Stimulated activated CD8-positive, alpha-beta memory T cell treated with anti-CD3 and anti-CD28 coated beads, Interleukin-15, amount 100 ng/mL, for 48 hours (primary cell): ENCODE results near the gene COPA.
A peak's percentile ranks its signal among the peaks of the same experiment; 100 is the strongest.
"Not testable (repeated sequence)": the region's sequence is repeated elsewhere in the genome, so short reads cannot be mapped to it uniquely, and the experiment has no call there.

ENCODE experiments used
- DNase-seq, 2 donors: peaks; one replicate each; pipeline ENCODE4 v3.0.0-alpha.2; 2020; ENCODE audit warnings: low read depth in 2 of 2

Gene COPA

DNA sequence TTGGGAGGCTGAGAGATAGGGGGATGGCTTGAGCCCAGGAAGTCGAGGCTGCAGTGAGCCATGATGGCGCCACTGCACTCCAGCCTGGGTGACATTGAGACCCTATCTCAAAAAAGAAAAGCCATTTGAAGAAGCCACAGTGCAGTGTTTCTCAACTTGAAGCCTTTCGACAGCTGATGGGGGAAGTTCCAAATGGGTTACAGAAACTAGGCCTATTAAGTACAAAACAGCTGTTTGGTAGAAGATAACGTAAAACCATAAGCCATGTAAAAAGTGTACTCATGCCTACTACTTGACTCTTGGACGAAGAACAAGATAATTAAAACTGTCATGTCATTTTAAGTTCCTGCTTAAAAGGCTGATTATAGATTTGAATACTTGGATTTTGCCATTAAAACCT is 16.6 kb downstream of the COPA start:
- no peak for DNase-seq

DNA sequence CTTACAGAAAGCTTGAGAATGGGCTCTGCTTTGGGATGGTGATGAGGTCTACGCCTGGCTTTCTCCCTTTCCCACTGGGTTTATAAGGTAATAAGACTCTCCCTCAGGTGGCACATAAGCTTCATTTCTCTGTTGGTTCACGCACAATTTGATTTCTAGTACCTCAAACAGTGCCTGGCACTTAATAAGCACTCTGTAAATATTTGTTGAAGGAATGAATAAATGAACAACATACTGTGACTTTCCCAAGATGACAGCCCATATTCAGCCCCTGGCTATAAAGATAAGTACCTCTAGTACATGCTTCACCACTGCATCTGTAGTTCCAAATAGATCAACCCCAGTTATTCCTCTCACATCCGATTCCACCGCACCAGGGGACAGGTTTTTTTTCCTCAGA is 17.8 kb downstream of the COPA start:
- no peak for DNase-seq

DNA sequence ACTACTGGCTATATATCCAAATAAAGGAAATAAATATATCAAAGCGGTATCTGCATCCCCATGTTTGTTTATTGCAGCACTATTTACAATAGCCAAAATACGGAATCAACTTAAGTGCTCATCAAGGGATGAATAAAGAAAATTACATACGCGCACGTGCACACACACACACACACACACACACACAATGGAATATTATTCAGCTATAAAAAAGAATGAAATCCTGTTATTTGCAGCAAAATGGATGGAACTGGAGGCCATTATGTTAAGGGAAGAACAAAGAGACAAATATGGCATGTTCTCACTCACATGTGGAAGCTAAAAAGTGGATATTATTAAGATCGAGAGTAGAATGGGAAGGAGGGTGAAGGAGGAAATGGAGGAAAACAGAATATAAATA is 20.2 kb downstream of the COPA start:
- DNase-seq: no peak

DNA sequence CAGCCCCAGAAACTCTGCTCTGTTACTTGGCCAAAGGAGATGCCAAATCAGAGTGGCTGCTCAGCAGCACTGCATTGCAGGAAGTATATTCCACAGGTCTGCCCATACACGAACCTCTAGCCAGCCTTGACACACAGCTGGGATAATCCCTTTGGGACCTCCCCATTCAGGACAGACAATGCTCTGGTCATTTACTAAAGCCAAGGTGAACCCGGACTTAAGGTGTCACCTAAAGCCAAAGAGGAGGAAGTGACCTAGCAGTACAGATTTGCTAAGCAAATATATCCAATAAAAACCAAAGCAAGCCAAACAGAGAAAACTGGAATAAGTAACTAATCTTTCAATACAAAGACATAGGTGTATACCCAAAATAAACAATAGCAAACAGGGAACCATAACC is 27.7 kb downstream of the COPA start:
- no peak for DNase-seq

DNA sequence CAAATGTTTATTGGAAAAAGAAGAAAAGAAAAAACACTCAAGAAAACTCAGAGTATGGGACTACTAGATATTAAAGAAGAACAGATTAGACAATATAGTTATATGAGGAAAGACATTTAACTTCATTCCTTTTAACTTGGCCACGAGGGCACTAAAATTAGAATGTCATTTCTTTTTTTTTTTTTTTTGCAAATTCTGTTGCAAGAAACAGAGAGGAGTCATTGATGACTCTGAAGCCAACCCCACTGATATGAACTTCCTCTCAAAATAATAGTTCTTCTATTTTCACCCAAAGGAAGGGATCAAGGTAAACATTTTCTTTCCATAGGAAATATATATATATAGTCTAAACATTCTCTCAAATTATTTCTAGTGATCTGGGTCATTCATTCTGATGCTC is 33.5 kb downstream of the COPA start:
- DNase-seq: no peak

DNA sequence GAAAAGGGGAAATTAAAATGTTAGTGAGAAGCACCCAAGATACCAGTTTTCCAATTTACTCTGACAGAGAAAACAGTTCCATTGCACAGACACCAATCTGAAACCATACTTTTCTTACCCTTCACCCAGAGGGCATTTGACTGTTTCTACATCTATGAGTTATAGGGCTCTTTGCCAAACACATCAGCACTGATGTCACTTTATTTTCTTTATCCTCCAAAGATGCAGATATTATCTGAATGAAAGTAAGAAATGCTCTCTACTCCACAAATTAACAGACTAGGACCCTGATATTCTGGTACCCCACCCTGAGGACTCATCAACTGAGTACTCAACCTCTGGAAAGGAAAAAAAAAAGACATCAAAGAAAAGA is 33.9 kb downstream of the COPA start:
- no peak for DNase-seq

DNA sequence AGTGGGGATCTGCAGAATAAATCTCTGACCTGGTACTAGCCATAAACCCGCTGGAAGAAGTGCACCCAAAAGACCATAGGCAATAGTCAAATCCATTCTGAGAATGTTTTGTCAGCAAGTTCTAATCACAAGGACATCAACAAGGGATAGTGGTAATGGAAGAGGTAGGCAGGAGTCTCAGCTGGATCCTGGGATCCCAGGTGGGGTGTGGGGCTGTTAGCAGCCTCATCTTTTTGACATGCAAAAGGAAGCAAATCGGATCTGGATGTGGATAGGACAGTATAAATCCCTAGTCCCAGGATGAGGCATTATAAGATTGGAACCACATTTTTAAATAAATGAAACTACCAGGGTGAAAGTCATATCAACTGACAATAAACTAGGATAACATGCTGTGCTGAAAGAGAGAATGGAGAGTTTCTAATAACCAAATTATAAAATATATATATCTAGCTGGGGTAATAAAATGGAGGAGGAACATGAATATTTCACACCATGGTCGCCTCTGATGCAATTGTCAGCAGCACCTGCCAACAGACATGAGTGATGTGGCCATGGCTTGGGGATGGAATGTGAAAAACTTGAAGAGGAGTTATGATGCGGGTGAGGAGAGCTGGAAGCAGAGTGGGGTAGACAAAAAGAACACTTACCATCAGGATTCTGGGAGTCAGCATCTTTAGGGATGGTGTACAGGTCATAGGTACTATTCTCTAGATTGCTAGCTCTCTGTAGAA is 34.4 kb downstream of the COPA start:
- DNase-seq: no peak

DNA sequence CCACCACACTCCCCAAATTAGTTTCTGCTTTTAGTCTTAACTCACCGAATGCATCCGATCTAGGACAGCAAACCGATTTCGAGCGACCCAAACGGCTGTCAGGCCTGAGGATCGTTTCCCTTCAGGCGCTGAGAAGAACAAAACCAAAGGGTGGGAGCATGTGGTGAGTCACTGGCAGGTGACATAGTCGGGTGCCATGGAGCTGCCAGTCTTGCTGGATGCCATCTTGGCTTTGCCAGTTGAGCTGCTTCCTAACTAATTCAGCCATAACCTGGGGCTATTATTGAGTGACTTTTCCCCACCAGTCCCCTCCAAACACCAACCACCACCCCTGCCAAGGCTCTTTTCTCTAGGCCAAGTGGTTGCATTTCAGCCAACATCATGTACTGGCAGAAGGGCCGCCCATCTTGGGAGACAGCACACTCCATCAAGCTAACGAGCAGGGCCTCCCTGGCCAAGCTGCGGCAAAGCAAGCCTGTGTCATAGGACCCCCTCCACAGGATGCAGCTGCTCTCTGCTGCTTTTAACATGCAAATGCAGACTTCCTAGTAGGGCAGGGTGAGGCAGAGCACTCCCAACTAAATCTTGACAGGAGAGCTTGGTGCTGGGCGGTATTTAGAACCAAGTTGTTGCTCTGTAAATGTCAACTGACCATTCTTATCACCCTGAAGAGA is 35.8 kb downstream of the COPA start:
- DNase-seq: no peak

DNA sequence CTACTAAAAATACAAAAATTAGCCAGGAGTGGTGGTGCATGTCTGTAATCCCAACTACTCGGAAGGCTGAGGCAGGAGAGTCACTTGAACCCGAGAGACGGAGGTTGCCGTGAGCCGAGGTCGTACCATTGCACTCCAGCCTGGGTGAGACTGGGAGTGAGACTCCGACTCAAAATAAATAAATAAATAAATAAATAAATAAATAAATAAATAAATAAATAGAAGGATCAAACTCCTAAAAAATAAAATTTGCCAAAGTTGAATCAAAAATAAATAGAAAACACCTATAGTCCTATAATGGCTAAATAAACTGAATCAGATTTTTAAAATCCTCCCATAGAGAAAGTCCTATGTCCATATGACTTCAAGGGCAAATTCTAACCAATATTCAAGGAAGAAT is 42.9 kb downstream of the COPA start:
- DNase-seq: no peak

DNA sequence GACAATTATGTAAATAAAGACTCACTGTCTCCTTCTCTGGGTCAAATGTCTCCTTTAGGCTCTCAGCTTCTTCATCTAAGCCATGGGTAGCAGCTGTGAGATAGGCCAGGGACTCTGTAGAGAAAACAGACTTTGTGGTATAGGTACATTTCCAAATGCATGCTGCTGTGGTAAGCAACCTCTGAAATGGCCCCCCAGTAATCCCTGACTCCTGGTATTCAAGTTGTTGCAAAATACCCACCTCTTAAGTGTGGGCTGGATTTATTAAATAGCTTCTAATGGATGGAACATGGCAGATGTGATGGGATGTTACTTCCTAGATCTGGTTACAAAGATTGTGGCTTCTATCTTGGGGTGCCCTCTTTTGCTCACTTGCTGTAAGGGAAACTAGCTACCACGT is 47.0 kb downstream of the COPA start:
- DNase-seq: no peak

DNA sequence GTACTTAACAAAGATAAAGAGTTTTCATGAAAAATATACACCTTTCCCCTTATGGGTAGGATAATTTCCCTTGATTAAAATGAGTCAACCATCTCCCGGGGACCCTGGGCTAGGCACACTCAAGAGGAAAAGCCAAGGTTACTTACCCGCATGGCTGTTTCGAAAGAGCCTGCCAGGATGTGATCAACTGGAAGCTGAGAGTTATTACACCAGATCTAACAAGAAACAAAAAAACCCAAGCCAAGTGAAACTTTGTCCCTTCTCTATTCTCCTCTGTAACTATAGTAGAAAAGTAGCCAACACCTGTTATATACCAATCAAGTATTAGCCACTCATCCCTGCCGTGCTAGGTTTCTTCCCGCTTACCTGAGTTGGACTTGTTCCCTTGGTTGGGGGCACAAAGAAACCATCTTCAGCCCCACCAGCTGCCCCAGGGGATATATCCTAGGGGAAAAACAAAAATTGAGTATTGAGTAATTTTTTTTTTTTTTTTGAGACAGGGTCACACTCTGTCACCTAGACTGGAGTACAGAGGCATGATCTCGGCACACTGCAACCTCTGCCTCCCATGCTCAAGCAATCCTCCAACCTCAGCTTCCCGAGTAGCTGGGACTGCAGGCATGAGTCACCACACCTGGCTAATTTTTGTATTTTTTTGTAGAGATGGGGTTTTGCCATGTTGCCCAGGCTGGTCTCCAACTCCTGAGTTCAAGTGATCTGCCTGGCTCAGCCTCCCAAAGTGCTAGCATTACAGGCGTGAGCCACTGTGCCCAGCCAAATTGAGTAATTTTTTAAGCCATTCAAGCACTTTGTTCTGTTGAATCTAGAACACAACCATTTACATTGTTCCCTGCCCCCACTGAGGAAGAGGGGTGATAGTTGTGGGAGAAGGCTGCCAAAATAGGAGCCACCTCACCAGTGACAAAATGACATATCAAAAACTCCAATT is 49.8 kb downstream of the COPA start:
- no peak for DNase-seq

DNA sequence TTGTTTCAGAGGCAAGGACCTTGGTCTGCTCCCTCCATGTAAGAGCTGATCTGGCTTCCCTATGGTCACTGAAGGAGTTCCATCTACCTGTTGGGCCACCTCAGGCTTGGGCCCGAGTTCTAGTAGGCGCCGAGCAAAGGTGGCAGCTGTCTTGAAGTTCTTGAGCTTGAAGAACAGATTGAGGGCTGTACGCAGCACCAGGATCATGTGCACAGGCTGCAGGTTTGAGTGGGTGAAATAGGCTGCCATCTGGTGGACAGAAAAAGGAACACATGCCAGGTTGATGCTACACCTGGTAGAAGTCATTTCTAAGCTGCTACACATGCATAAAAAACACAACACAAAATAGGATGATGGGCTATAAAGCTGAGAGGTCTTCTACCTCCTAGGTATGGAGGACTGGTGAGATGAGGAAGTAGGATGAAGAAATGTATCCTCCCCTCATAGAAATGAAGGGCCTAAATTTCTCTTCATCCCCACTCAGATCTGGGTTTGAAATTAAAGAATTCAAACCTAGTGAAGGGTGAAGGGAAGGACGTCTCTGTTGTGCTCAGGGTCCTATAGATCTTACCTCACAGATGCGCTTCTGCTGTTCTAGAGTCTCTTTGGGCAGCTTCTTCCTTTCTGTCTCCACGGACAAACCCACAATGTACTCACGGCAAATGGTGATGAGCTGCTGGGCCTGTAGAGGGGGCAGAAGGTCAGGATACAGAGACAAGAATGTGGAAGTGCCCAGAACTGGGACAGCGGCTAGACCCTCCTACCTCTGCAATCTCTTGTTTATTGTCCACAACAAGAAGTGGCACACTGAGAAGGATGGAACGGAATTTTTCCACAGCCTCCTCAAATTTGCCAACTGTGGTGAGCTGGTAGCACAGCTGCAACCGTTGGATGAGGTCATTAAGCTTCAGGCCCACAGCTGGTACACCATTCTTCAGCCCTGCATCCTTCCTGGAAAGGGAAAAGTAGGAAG is 51.5 kb downstream of the COPA start:
- peak; percentile 14 to 32 for DNase-seq

DNA sequence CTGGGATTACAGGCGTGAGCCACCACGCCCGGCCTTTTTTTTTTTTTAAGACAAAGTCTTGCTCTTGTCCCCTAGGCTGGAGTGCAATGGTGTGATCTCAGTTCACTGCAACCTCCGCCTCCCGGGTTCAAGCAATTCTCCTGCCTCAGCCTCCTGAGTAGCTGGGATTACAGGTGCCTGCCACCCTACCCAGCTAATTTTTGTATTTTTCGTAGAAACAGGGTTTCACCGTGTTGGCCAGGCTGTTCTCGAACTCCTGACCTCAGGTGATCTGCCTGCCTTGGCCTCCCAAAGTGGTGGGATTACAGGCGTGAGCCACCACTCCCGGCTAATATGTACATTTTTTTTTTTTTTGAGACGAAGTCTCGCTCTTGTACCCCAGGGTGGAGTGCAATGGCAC is 55.3 kb downstream of the COPA start:
- not testable (repeated sequence) for DNase-seq

DNA sequence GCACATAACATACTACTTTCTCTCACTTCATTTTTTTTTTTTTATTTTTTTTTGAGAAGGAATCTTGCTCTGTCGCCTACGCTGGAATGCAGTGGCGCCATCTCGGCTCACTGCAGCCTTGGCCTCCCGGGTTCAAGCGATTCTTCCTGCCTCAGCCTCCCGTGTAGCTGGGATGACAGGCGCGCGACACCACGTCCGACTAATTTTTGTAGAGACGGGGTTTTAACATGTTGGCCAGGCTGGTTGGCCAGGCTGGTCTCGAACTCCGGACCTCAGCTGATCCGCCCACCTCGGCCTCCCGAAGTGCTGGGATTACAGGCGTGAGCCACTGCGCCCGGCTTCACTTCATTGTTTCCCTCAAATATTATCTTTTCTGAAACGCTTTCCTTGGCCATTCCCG is 57.5 kb downstream of the COPA start:
- no peak for DNase-seq

DNA sequence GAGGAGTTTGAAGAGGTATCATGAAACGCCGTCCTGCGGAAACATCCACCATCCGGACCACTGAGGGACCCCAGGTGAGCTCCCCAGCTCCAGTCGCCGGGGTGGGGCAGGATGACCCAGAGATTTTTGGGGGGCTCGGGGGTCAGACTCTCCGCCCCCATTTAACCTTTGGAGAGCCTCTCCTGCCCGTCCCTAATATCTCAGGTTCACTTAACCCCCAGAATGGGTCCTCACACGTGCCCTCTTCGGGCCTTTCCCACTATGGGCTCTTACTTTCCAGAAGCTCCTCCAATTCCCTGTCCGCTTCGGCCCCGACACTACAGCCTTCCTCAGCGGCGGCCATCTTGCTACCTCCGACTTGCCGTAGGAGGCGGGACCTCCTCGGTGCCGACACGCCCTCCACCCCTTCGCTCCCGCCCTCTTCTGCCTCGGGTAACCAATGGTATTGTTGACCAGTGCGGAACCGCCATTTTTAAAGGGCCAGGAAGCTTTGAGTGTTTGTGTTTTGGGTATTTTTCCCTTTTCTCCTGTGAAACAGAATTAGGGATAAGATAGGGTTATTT is 58.2 kb downstream of the COPA start, which contains the start of gene PEX19:
TSS of gene PEX19 (minus strand) at position 352 of the 563 bp plus-strand sequence. CDS start at position 343, 9 bp downstream.
- DNase-seq: peak; percentile 87

DNA sequence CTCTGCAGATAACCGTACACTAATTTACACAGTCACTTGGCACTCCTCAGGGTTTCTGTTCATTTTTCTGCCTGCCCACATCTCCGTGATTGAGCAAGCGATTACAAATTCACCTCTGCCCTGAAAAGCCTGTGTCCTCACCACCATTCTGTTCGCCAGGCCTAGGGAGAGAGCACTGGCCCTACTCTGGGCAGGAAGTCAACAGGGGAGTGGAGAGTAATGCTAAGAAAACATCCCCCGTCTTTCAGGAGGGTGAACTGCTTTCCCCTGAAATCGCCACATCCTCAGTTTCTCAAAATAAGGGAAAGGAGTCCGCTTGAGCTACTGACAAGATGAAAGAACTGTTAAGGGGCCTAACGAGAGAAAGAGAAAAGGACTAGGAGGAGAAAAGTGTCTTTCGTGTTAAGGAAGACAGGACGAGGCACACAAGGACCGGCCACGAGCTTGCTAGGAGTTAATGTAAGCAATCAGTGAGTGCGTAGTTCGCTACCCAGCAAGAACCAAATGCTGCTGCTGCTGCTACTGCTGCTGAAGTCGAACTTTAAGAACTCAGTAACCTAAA is 58.7 kb downstream of the COPA start:
- peak in 1 of 2 donors; percentile 4 for DNase-seq

DNA sequence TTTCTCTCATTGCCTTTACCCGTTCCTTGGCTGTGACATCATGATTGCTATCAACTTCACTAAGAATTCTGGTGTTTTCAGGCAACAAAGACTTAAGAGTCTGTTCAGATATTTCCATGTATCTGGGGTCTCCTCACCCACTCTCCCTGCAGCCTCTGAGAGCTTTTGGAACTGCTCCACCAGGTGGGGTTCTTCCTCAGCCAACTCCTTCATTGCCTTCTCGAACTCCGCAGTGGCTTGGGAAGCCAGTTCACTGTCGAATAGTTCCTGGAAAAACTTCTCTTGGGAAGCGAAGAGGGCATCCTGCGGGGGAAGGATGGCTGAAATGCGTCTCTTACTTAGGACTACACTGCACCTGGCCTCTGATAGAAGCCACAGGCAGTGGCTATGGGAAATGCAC is 60.2 kb downstream of the COPA start:
- DNase-seq: no peak

DNA sequence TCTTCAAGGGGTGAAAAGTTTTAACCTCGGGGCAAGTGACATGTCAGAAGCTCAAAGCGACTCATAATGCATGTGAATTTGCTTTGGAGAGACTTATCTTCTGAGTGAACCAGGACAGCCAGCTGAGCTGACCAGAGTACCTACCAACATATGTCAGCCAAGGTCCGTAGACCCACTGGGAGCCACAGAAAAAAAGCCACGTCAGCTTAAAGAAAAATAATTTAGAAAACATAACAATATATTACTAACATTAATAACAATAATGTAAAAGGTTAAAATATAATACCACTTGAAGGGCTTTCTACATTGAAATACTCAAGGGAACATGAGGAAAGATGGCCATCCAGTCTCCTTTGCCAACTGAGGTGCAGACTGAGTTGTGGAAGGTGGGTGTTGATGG is 65.1 kb downstream of the COPA start:
- DNase-seq: no peak

DNA sequence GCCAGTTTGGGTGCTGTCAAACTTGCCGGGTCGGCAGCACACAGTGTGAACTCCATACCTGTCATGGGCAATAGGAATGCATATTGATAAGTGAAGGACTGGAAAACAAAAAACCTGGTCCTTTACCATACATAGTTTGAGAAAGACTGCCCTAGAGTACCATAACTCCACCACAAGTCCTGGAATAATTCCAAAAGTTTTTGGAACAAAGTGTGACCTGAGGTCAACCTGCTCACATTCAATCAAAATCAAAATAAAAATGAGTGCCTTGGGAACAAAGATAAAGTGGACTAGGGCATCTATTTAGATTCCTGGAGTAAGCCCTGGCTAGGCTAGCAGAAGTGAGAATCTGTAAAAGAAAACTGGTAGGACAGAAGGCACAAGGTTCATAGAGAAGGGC is 65.7 kb downstream of the COPA start:
- DNase-seq: no peak

DNA sequence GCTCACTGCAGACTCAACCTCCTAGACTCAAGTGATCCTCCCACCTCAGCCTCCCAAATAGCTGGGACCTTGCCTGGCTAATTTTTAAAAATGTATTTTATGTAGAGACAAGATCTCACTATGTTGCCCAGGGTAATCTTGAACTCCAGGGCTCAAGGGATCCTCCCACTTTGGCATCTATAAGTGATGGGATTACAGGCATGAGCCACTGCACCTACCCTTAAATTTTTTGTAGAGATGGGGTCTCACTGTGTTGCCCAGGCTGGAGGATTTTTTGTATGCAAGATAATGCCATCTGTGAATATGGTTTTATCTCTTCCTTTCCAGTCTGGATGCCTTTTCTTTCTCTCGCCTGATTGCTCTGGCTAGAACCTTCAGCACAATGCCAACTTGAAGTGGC is 72.0 kb downstream of the COPA start:
- no peak for DNase-seq
